CD14-positive monocyte (primary cell): ENCODE results near the gene CEP85L. TPM values are rescaled to one million over a fixed set of nuclear protein-coding genes. Genes with fewer than 3 reads are reported as not detected.

Experiments used
- DNase-seq, 3 donors: peaks; one replicate each; pipeline ENCODE4 v3.0.0-alpha.2; 2011 to 2022
- H2AFZ ChIP-seq: 2 replicates; pipeline ENCODE4 v1.6.0; 2012; ENCODE audit warnings: mild to moderate bottlenecking, low read depth, low read length, inconsistent platforms; ENCODE audit not compliant: insufficient read depth, poor library complexity, severe bottlenecking
- H3K27ac ChIP-seq, 2 donors: 1 replicate in 1 of 2; 2 replicates in 1 of 2; pipeline ENCODE4 v1.5.1; 2012 to 2013; ENCODE audit warnings: low read length in 2 of 2, control low read depth in 1 of 2, inconsistent platforms in 1 of 2, low read depth in 1 of 2, mild to moderate bottlenecking in 1 of 2
- H3K27me3 ChIP-seq, 2 donors: one replicate each; pipeline versions ENCODE4 v1.6.0 to v1.6.1; 2011 to 2013; ENCODE audit warnings: low read length in 2 of 2; ENCODE audit not compliant: control insufficient read depth in 2 of 2, insufficient read depth in 2 of 2
- H3K36me3 ChIP-seq, 2 donors: replicated peaks in 1 of 2; 1 replicate in 1 of 2; 2 replicates in 1 of 2; pipeline versions ENCODE4 v1.5.1 to v1.6.1; 2012 to 2013; ENCODE audit warnings: low read length in 2 of 2, control low read depth in 1 of 2, inconsistent platforms in 1 of 2, mild to moderate bottlenecking in 1 of 2; ENCODE audit not compliant: insufficient read depth in 2 of 2, control insufficient read depth in 1 of 2
- H3K4me1 ChIP-seq, 2 donors: 1 replicate in 1 of 2; 2 replicates in 1 of 2; pipeline versions ENCODE4 v1.5.1 to v1.6.1; 2012 to 2013; ENCODE audit warnings: low read length in 2 of 2, control low read depth in 1 of 2, inconsistent platforms in 1 of 2, mild to moderate bottlenecking in 1 of 2, moderate library complexity in 1 of 2; ENCODE audit not compliant: insufficient read depth in 2 of 2, control insufficient read depth in 1 of 2
- H3K4me2 ChIP-seq: replicated peaks from 2 replicates; pipeline ENCODE3; 2012; ENCODE audit warnings: low read length, moderate library complexity, mild to moderate bottlenecking; ENCODE audit not compliant: poor library complexity, severe bottlenecking; ENCODE audit errors: extremely low read depth
- H3K4me3 ChIP-seq, 3 experiments: fragments of 200-600 bp in 1 of 3; sonication (generic) in 1 of 3; replicated peaks in 1 of 3; 1 replicate in 2 of 3; 2 replicates in 1 of 3; pipeline ENCODE4 v1.5.1; 2011 to 2013; ENCODE audit warnings: low read length in 3 of 3, mild to moderate bottlenecking in 3 of 3, control low read depth in 2 of 3, low read depth in 2 of 3, inconsistent platforms in 1 of 3, moderate library complexity in 1 of 3
- H3K79me2 ChIP-seq: 2 replicates; pipeline ENCODE4 v1.6.0; 2012; ENCODE audit warnings: mild to moderate bottlenecking, control low read depth, inconsistent platforms, low read length, moderate library complexity; ENCODE audit not compliant: insufficient read depth
- H3K9ac ChIP-seq: 2 replicates; pipeline ENCODE4 v1.6.0; 2017; ENCODE audit warnings: low read length, mild to moderate bottlenecking; ENCODE audit not compliant: insufficient read depth, poor library complexity, severe bottlenecking
- H3K9me3 ChIP-seq, 2 donors: replicated peaks in 1 of 2; 1 replicate in 1 of 2; 2 replicates in 1 of 2; pipeline versions ENCODE4 v1.5.1 to v1.6.1; 2012 to 2013; ENCODE audit warnings: low read length in 2 of 2, control low read depth in 1 of 2; ENCODE audit not compliant: control insufficient read depth in 1 of 2, insufficient read depth in 1 of 2
- H4K20me1 ChIP-seq: 2 replicates; pipeline ENCODE4 v1.6.0; 2012; ENCODE audit warnings: mild to moderate bottlenecking, low read length, control low read depth, moderate library complexity; ENCODE audit not compliant: insufficient read depth
- H3K27ac Mint-ChIP-seq, 7 donors: one replicate each; pipeline ENCODE4 v1.8.0; 2020; ENCODE audit warnings: mild to moderate bottlenecking in 7 of 7, mixed read lengths in 7 of 7, moderate library complexity in 6 of 7, inconsistent platforms in 2 of 7
- H3K27me3 Mint-ChIP-seq, 3 donors: one replicate each; pipeline ENCODE4 v1.8.0; 2021 to 2022; ENCODE audit warnings: low read depth in 3 of 3, mild to moderate bottlenecking in 3 of 3, mixed read lengths in 3 of 3, moderate library complexity in 3 of 3, inconsistent platforms in 1 of 3
- H3K36me3 Mint-ChIP-seq, 2 donors: one replicate each; pipeline ENCODE4 v1.8.0; 2020; ENCODE audit warnings: mixed read lengths in 2 of 2, inconsistent platforms in 1 of 2, mild to moderate bottlenecking in 1 of 2
- H3K4me1 Mint-ChIP-seq: one replicate; pipeline ENCODE4 v1.8.0; 2020; ENCODE audit warnings: mild to moderate bottlenecking, mixed read lengths
- H3K4me3 Mint-ChIP-seq, 2 donors: one replicate each; pipeline ENCODE4 v1.8.0; 2020; ENCODE audit warnings: mild to moderate bottlenecking in 2 of 2, mixed read lengths in 2 of 2, moderate library complexity in 1 of 2
- H3K9me3 Mint-ChIP-seq, 7 donors: one replicate each; pipeline ENCODE4 v1.8.0; 2020 to 2022; ENCODE audit warnings: mixed read lengths in 7 of 7, mild to moderate bottlenecking in 6 of 7, moderate library complexity in 6 of 7, inconsistent platforms in 2 of 7
- WGBS: methylation state at CpG from one replicate; pipeline ENCODE4 v1.1.5; 2013; ENCODE audit warnings: missing lambda C conversion rate; ENCODE audit not compliant: insufficient coverage; 5-methylcytosine and 5-hydroxymethylcytosine counted together
- intact Hi-C, 2 donors: fragments of 100-400 bp; cut with micrococcal nuclease; formaldehyde crosslinking; loops; one replicate each; pipeline versions ENCODE4 v1.15.0 to v1.15.1; 2023
- polyA plus RNA-seq, 3 donors: library from polyadenylated mRNA; depleted of rRNA in 1 of 3; unstranded in 2 of 3; stranded (reverse) in 1 of 3; fragments of 300-500 nt in 2 of 3; fragments of >200 nt in 1 of 3; fragmentation: Illumina TruSeq in 2 of 3; gene quantifications; 1 replicate in 2 of 3; 2 replicates in 1 of 3; pipeline ENCODE4 v1.2.3, GENCODE V29; 2012 to 2021
- TF ChIP-seq, protein P1 (sequence below): fragments of 200-600 bp; IDR thresholded peaks from one replicate; pipeline ENCODE4 v1.8.0; 2022; ENCODE audit warnings: antibody characterized with exemption, mild to moderate bottlenecking

CEP85L gene
- polyA plus RNA-seq, 3 donors, result 14.9 to 38.3 (median 19.6) TPM

DNA sequence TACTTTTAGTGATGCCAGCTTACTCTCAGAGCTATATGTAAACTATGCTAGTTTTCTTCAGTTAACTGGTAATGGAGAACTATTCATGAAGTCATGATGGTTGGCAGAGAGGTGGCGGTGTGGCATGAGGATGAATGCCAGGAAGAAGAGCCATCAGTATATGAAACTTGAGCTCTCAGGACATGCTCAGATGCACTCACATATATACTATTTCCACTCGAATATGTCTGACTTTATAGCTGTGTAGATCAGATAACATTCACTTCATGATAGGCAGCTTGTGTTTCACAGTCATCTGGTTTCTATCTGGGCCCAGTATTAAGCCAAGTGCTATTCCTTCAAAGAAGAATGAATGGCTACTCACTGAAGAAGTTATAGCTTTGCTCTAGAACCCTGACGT is 46.2 kb upstream of the CEP85L start:
- H3K9ac ChIP-seq, result no peak overlapping the region
- no peaks in the 10 kb centered on the region for H3K27me3 Mint-ChIP-seq
- H4K20me1 ChIP-seq, result no peaks in the 10 kb centered on the region
- no peak overlapping the region for H3K27ac Mint-ChIP-seq
- H3K4me1 Mint-ChIP-seq, result peaks cover 10% of the 10 kb centered on the region
- H3K4me3 ChIP-seq, result no peak overlapping the region
- no peaks in the 10 kb centered on the region for H3K27me3 ChIP-seq
- TF ChIP-seq, protein P1, sequence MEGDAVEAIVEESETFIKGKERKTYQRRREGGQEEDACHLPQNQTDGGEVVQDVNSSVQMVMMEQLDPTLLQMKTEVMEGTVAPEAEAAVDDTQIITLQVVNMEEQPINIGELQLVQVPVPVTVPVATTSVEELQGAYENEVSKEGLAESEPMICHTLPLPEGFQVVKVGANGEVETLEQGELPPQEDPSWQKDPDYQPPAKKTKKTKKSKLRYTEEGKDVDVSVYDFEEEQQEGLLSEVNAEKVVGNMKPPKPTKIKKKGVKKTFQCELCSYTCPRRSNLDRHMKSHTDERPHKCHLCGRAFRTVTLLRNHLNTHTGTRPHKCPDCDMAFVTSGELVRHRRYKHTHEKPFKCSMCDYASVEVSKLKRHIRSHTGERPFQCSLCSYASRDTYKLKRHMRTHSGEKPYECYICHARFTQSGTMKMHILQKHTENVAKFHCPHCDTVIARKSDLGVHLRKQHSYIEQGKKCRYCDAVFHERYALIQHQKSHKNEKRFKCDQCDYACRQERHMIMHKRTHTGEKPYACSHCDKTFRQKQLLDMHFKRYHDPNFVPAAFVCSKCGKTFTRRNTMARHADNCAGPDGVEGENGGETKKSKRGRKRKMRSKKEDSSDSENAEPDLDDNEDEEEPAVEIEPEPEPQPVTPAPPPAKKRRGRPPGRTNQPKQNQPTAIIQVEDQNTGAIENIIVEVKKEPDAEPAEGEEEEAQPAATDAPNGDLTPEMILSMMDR, result no peak
- H3K9me3 Mint-ChIP-seq, result peaks cover 0 to 4% (median 0%) of the 10 kb centered on the region in 7 donors
- no peaks in the 10 kb centered on the region for H3K36me3 Mint-ChIP-seq
- 100% methylated on average over 1 of the region's 3 CpGs for WGBS
- no peak overlapping the region for H3K4me3 Mint-ChIP-seq
- no peak overlapping the region for H3K4me2 ChIP-seq
- peaks cover 0 to 2% of the 10 kb centered on the region in 2 donors for H3K4me1 ChIP-seq
- H3K36me3 ChIP-seq, result no peaks in the 10 kb centered on the region
- DNase-seq, result no peak
- H3K27ac ChIP-seq, result no peak overlapping the region
- H2AFZ ChIP-seq, result no peak overlapping the region
- intact Hi-C loops, result no loop called here
- no peaks in the 10 kb centered on the region for H3K79me2 ChIP-seq
- no peaks in the 10 kb centered on the region for H3K9me3 ChIP-seq

DNA sequence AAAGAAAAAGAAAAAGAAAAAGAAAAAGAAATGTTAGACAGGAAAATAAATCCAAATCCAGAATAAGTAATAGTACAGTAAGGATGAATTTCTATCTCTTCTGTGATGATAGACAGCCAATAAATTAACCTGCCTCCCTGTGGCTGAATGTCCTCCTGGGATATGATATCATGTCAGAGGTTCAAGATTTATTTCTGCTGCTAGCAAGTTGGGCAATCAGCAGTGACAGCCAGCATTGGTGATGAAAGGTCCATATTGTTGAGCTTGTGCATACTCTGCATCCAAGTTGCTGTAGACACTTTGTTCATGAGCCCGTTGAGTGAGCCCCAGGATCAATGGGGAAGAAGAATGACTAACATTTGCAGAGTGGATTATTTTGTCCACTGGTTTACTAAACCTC is 44.9 kb upstream of the CEP85L start:
- no peak overlapping the region for H2AFZ ChIP-seq
- H3K9ac ChIP-seq, result no peak overlapping the region
- no peak for DNase-seq
- no peaks in the 10 kb centered on the region for H4K20me1 ChIP-seq
- intact Hi-C loops, result no loop called here
- H3K27ac ChIP-seq, result no peak overlapping the region
- H3K27me3 ChIP-seq, result no peaks in the 10 kb centered on the region
- Mint-ChIP-seq H3K9me3 (peaks cover 0 to 4% (median 0%) of the 10 kb centered on the region in 7 donors), H3K27me3 (no peaks in the 10 kb centered on the region), H3K4me1 (peaks cover 10% of the 10 kb centered on the region), H3K36me3 (no peaks in the 10 kb centered on the region), H3K27ac (no peak overlapping the region), H3K4me3 (no peak overlapping the region)
- TF ChIP-seq, protein P1, result no peak
- peaks cover 0 to 2% of the 10 kb centered on the region in 2 donors for H3K4me1 ChIP-seq
- no peak overlapping the region for H3K4me3 ChIP-seq
- H3K4me2 ChIP-seq, result no peak overlapping the region
- H3K79me2 ChIP-seq, result no peaks in the 10 kb centered on the region
- WGBS, result no CpG with 5 or more reads among the region's 1 CpG
- H3K36me3 ChIP-seq, result no peaks in the 10 kb centered on the region
- no peaks in the 10 kb centered on the region for H3K9me3 ChIP-seq
